Measurements from ENCODE around the gene IQSEC1. TPM values are rescaled to one million over a fixed set of nuclear protein-coding genes. Genes with fewer than 3 reads are reported as not detected.

The IQSEC1 gene
- total RNA-seq, 1 experiment from 2014 or later = 28.1 TPM

GRCh38 chr3:13007251-13007941, 65.8 kb downstream of the IQSEC1 start:
- no peaks in the 10 kb centered on the region for H3K79me2 ChIP-seq (ENCODE audit: insufficient read depth, low read length)
- DNase-seq (ENCODE audit: low read depth, low spot score) = no peak
- H3K27ac ChIP-seq (ENCODE audit: low read depth, low read length) = no peak overlapping the region
- no peak for ATAC-seq
- ChIA-PET POLR2A (no interaction called here), RAD21 (ENCODE audit: low non-redundant PET in 1 of 2, low total read pairs in 2 of 2, uncharacterized antibody in 2 of 2, unreplicated experiment in 2 of 2) (no interaction called here), CTCF (no interaction called here)
- H2AFZ ChIP-seq (ENCODE audit: low read depth, low read length, poor library complexity, severe bottlenecking) = no peak overlapping the region
- H3K9ac ChIP-seq (ENCODE audit: low read length) = no peak overlapping the region
- no peak overlapping the region for H3K4me3 ChIP-seq (replicated peaks in 1 of 2; ENCODE audit: low read depth in 1 of 2, low read length in 2 of 2)
- H3K4me1 ChIP-seq (ENCODE audit: control insufficient read depth in 1 of 2, insufficient read depth in 2 of 2, low read length in 2 of 2) = peaks cover 11 to 12% of the 10 kb centered on the region in 2 experiments; a peak in 3 of 4 replicates
- no peak overlapping the region for H3K4me2 ChIP-seq (ENCODE audit: low read length)
- BruUV-seq (replicated peaks) = no TSS peak
- no peaks in the 10 kb centered on the region for H3K36me3 ChIP-seq (ENCODE audit: control insufficient read depth in 1 of 2, insufficient read depth in 2 of 2, low read length in 2 of 2)
- H4K20me1 ChIP-seq (ENCODE audit: insufficient read depth) = no peaks in the 10 kb centered on the region
- intact Hi-C loops (cut with micrococcal nuclease) = no loop called here
- H3K27me3 ChIP-seq (ENCODE audit: insufficient read depth, low read length) = no peaks in the 10 kb centered on the region
- TF ChIP-seq ELF1 (IDR thresholded peaks at IDR 0.05; ENCODE audit: borderline replicate concordance, low read depth) (no peak), CBX3 (IDR thresholded peaks at IDR 0.05; ENCODE audit: low read depth) (no peak), RAD21 (IDR thresholded peaks at IDR 0.05; ENCODE audit: low read depth) (no peak), CEBPB (IDR thresholded peaks at IDR 0.05; ENCODE audit: low read depth) (no peak)
- no peaks in the 10 kb centered on the region for H3K9me3 ChIP-seq (ENCODE audit: control insufficient read depth in 1 of 2, insufficient read depth in 1 of 2, low read depth in 1 of 2, low read length in 2 of 2)
- no peaks in the 10 kb centered on the region for H3K9me2 ChIP-seq (ENCODE audit: insufficient read depth)

- Histone ChIP-seq H2AFZ (ENCODE audit: low read depth, low read length, poor library complexity, severe bottlenecking) (no peak overlapping the region), H4K20me1 (ENCODE audit: insufficient read depth) (no peaks in the 10 kb centered on the region), H3K79me2 (ENCODE audit: insufficient read depth, low read length) (no peaks in the 10 kb centered on the region), H3K27me3 (ENCODE audit: insufficient read depth, low read length) (no peaks in the 10 kb centered on the region), H3K4me1 (ENCODE audit: control insufficient read depth in 1 of 2, insufficient read depth in 2 of 2, low read length in 2 of 2) (peaks cover 2 to 4% of the 10 kb centered on the region in 2 experiments; a peak in 3 of 4 replicates), H3K4me3 (replicated peaks in 1 of 2; ENCODE audit: low read depth in 1 of 2, low read length in 2 of 2) (no peak overlapping the region), H3K4me2 (ENCODE audit: low read length) (no peak overlapping the region), H3K36me3 (ENCODE audit: control insufficient read depth in 1 of 2, insufficient read depth in 2 of 2, low read length in 2 of 2) (no peaks in the 10 kb centered on the region), H3K9me2 (ENCODE audit: insufficient read depth) (no peaks in the 10 kb centered on the region), H3K9ac (ENCODE audit: low read length) (no peak overlapping the region), H3K9me3 (ENCODE audit: control insufficient read depth in 1 of 2, insufficient read depth in 1 of 2, low read depth in 1 of 2, low read length in 2 of 2) (no peaks in the 10 kb centered on the region), H3K27ac (ENCODE audit: low read depth, low read length) (no peak overlapping the region)
- RAD21 ChIA-PET (ENCODE audit: low non-redundant PET in 1 of 2, low total read pairs in 2 of 2, uncharacterized antibody in 2 of 2, unreplicated experiment in 2 of 2) = no interaction called here
- POLR2A ChIA-PET = no interaction called here
- no TSS peak for BruUV-seq (replicated peaks)
- CTCF ChIA-PET = interaction anchor here (2.6 kb wide), 1 partner anchor 11 kb away, joined by 13 read pairs; no protein-coding TSS in a partner anchor
- ATAC-seq = no peak
- no peak for DNase-seq (ENCODE audit: low read depth, low spot score)
- intact Hi-C loops (cut with micrococcal nuclease) = no loop called here
- TF ChIP-seq ZBTB33 (IDR thresholded peaks at IDR 0.05; ENCODE audit: extremely low read depth, insufficient replicate concordance, low read length) (no peak), ELF1 (IDR thresholded peaks at IDR 0.05; ENCODE audit: borderline replicate concordance, low read depth) (no peak), SIN3A (IDR thresholded peaks at IDR 0.05; ENCODE audit: low read depth) (no peak), RAD21 (IDR thresholded peaks at IDR 0.05; ENCODE audit: low read depth) (no peak), ATF3 (IDR thresholded peaks at IDR 0.05) (no peak), MAX (IDR thresholded peaks at IDR 0.05) (no peak), ZNF274 (IDR thresholded peaks at IDR 0.05; ENCODE audit: low read depth, low read length) (no peak), REST (IDR thresholded peaks at IDR 0.05; ENCODE audit: low read depth) (no peak), SP1 (IDR thresholded peaks at IDR 0.05; ENCODE audit: low read depth) (no peak), EZH2 (IDR thresholded peaks at IDR 0.05) (no peak)
These were observed 66.8 kb downstream of the IQSEC1 start for GRCh38 chr3:13006216-13006990.
